A673 (cell line): ENCODE measurements around the gene DYNLRB2.

Source experiments
- EZH2 ChIP-seq: fragments of 200-600 bp; sonication (generic); IDR thresholded peaks from 2 replicates; pipeline ENCODE4 v1.6.1; 2017; ENCODE audit warnings: borderline replicate concordance, low read depth, mild to moderate bottlenecking, mixed read lengths, antibody characterized with exemption, low read length; ENCODE audit not compliant: poor library complexity, severe bottlenecking
- TF ChIP-seq, protein P1 (sequence below): fragments of 300-800, 200-600 bp; sonication (generic); conservative IDR thresholded peaks from 2 replicates; pipeline ENCODE4 v1.5.1; 2017; ENCODE audit warnings: low read depth, mild to moderate bottlenecking, antibody characterized with exemption, low read length, moderate library complexity, mixed read lengths

DNA sequence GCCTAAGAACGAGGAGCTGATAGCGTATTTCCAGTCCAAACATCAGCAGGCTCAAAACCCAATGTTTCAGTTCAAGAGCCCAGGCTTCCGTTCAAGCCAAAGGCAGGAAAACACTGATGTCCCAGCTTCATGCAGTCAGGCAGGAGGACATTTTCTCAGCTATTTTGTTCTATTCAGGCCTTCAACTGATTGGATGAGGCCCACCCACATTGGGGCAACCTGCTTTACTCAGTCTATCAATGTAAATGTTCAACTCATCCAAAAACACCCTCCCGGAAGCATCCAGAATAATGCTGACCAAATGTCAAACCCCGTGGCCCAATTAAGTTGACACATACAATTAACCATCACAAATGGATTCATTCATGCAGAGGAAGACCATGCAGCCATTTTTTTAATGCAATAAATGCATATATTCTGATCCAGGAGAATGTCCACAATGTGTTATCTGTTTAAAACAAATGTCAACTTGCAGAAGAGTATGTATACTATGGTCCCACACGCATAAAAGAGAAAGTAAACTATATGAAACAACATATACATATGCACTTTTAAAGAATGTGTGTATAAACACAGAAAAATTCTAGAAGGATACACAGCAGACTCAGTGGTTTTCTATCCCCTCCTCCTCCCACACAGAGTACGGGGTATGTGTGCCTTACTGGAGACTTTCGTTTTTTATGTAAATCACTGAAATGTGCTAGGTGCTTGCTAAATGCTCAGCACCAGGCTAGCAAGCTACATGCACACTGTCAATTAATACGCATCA, 28.8 kb upstream of the DYNLRB2 start:
- TF ChIP-seq, protein P1, sequence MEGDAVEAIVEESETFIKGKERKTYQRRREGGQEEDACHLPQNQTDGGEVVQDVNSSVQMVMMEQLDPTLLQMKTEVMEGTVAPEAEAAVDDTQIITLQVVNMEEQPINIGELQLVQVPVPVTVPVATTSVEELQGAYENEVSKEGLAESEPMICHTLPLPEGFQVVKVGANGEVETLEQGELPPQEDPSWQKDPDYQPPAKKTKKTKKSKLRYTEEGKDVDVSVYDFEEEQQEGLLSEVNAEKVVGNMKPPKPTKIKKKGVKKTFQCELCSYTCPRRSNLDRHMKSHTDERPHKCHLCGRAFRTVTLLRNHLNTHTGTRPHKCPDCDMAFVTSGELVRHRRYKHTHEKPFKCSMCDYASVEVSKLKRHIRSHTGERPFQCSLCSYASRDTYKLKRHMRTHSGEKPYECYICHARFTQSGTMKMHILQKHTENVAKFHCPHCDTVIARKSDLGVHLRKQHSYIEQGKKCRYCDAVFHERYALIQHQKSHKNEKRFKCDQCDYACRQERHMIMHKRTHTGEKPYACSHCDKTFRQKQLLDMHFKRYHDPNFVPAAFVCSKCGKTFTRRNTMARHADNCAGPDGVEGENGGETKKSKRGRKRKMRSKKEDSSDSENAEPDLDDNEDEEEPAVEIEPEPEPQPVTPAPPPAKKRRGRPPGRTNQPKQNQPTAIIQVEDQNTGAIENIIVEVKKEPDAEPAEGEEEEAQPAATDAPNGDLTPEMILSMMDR, result no peak
- no peak for TF ChIP-seq EZH2
